GM13976 (cell line): ENCODE data around the gene CADPS.

ENCODE experiments used
- DNase-seq: peaks from one replicate; pipeline ENCODE4 v3.0.0; 2012; ENCODE audit warnings: low spot score
- CTCF ChIP-seq: IDR thresholded peaks from 2 replicates; pipeline ENCODE4 v1.5.1; 2012; ENCODE audit warnings: borderline replicate concordance, mild to moderate bottlenecking; ENCODE audit not compliant: insufficient read depth; ENCODE audit errors: extremely low read depth, missing control alignments, control extremely low read depth
- in situ Hi-C: fragments of 300-500 bp; cut with MboI; formaldehyde crosslinking; loops from one replicate; pipeline ENCODE4 v1.12.0; 2022; ENCODE audit warnings: low sequenced_read_pairs, mixed read lengths, inconsistent platforms; ENCODE audit not compliant: unreplicated experiment

Gene CADPS

DNA sequence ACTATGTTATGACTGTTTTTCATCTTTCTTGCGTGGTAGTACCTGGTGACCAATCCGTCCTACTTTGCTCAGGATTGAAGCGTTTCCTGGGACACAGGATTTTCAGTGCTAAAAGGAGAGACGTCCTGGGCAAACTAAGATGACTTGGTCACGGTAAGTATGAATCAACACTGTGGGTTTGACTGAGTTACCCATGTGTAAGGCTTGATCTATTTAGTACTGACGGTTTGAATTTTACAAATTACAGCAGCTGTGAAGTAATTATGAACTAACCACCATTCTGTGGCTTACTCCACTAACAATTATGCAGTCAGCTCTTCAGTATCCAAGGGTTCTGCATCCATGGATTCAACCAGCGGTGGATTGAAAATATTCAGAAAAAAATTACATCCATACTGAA, 328.9 kb downstream of the CADPS start:
- no peak for DNase-seq
- in situ Hi-C loops: no loop called here

DNA sequence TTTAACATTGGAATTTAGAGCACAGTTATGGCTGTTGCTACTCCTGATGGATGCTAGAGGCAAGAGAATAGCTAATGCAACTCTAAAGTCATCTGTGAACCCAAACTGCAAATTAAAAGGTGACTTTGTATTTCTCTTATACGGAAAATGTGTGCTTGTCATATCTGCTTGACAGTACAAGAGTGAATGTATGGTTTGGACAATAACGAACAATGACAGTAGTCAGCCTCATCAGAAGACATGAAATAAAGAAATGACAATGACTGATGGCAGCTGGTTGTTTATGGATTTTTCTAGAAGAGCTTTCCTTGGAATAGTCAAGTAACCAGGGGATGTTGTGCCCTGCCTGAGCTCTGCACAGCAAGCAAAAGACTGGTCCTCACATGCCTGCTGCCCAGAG, 333.0 kb downstream of the CADPS start:
- in situ Hi-C loops: no loop called here
- no peak for DNase-seq
- no peak for TF ChIP-seq CTCF

More for the DNA sequence above, 328.9 kb downstream of the CADPS start:
- TF ChIP-seq CTCF: no peak

GRCh38 chr3:62539762-62540161, 335.5 kb downstream of the CADPS start:
- DNase-seq: no peak
- in situ Hi-C loops: no loop called here

DNA sequence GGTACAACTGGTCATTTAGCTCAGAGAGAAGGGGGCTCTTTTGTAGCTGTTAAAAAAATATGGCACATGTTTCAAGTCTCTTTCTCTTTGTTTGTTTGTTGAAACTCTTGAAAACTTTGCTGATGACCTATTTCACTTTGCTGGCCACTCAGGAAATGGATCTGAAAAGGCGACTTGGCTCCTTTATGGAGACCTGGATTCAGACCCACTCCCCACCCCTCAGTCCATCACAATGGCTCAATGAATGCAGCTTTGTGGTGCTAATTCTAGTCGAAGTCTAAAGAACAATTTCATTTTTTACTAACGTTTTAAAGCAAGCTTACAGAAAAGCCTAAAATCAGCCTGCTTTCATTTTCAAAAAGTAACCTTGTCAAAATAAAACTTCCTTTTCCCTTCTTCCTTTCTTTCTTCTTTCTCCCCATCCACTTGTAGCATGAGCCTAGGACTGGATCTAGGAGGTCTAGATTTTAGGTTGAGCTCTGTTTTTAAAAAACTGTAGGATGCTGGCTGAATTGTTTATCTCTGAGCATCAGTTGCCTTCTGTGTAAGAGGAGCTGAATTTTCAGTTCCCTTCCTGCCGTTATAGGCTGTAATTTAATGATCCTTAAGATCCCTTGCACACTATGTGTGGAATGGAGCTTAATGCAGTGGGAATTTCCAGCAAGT, 336.4 kb downstream of the CADPS start:
- in situ Hi-C loops: no loop called here
- TF ChIP-seq CTCF: no peak
- no peak for DNase-seq

More at GRCh38 chr3:62539762-62540161, 335.5 kb downstream of the CADPS start:
- no peak for TF ChIP-seq CTCF

- no peak for TF ChIP-seq CTCF
- in situ Hi-C loops: no loop called here
- no peak for DNase-seq
Measured at GRCh38 chr3:62534326-62534725, 340.9 kb downstream of the CADPS start.

GRCh38 chr3:62532796-62533195, 342.4 kb downstream of the CADPS start:
- TF ChIP-seq CTCF: no peak
- DNase-seq: no peak
- in situ Hi-C loops: no loop called here

- in situ Hi-C loops: no loop called here
- no peak for TF ChIP-seq CTCF
- no peak for DNase-seq
Measured at GRCh38 chr3:62531981-62532380, 343.2 kb downstream of the CADPS start.
